MM.1S (cell line): ENCODE measurements around the gene GRAMD1A.

Experiments
- CTCF ChIP-seq: fragments of 300-600 bp; sonication (generic); IDR thresholded peaks from 2 replicates; pipeline ENCODE4 v1.5.1; 2016; ENCODE audit warnings: antibody characterized with exemption, low read length, mixed read lengths
- EZH2 ChIP-seq: fragments of 300-600 bp; sonication (generic); optimal IDR thresholded peaks from 2 replicates; pipeline ENCODE3; 2017; ENCODE audit warnings: low read depth, mild to moderate bottlenecking, antibody characterized with exemption, low read length, mixed read lengths
- EZH2phosphoT487 ChIP-seq: fragments of 300-600 bp; sonication (generic); IDR thresholded peaks from 2 replicates; pipeline ENCODE4 v1.6.1; 2018; ENCODE audit warnings: antibody characterized with exemption, low read length

GRCh38 chr19:35034588-35035382 is 34.7 kb downstream of the GRAMD1A start:
- no peak for TF ChIP-seq CTCF
- no peak for TF ChIP-seq EZH2
- TF ChIP-seq EZH2phosphoT487: no peak
